PC-9 (cell line): Measurements from ENCODE around the gene TEX26. TPM values are rescaled to one million over a fixed set of nuclear protein-coding genes. Genes with fewer than 3 reads are reported as not detected.
A peak's percentile ranks its signal among the peaks of the same experiment; 100 is the strongest.

Experiments used
- BruUV-seq: library from RNA; stranded (reverse); fragments of 400-500 nt; replicated peaks from 2 replicates; lab custom pipeline; 2021; lab: Mats Ljungman, UMichigan
- CTCF ChIA-PET: fragments of 300-600 bp; sonication (Branson Sonifier 250); formaldehyde crosslinking; loops from one replicate; lab custom pipeline; 2022; ENCODE audit warnings: antibody characterized with exemption; lab: Charles Lee
- POLR2A ChIA-PET: fragments of 300-600 bp; sonication (Branson Sonifier 250); formaldehyde crosslinking; loops from one replicate; lab custom pipeline; 2022; ENCODE audit warnings: antibody characterized with exemption; ENCODE audit not compliant: unreplicated experiment; lab: Charles Lee
- DNase-seq, 2 experiments: peaks; one replicate each; pipeline versions ENCODE4 v3.0.0 to v3.0.0-alpha.2; 2015 to 2022; ENCODE audit warnings: mixed read lengths in 1 of 2
- H2AFZ ChIP-seq: fragments of 200-600 bp; sonication (generic); 2 replicates; pipeline ENCODE4 v1.8.1; 2017; ENCODE audit warnings: antibody characterized with exemption
- H3F3A ChIP-seq: fragments of 200-600 bp; sonication (generic); 2 replicates; pipeline ENCODE4 v1.8.1; 2017; ENCODE audit warnings: antibody characterized with exemption, mild to moderate bottlenecking, low read depth; ENCODE audit not compliant: insufficient read depth
- H3K27ac ChIP-seq: fragments of 200-600 bp; sonication (generic); 2 replicates; pipeline ENCODE4 v1.6.1; 2016; ENCODE audit warnings: mixed run types
- H3K27me3 ChIP-seq: fragments of 200-600 bp; sonication (generic); 2 replicates; pipeline ENCODE4 v1.6.1; 2016; ENCODE audit warnings: low read depth, mixed run types; ENCODE audit not compliant: insufficient read depth
- H3K36me3 ChIP-seq: fragments of 200-600 bp; sonication (generic); 2 replicates; pipeline ENCODE4 v1.6.1; 2016; ENCODE audit warnings: low read depth, mixed run types
- H3K4me1 ChIP-seq: fragments of 200-600 bp; sonication (generic); replicated peaks from 2 replicates; pipeline ENCODE4 v1.6.1; 2016; ENCODE audit warnings: mixed run types; ENCODE audit not compliant: insufficient read depth
- H3K4me2 ChIP-seq: fragments of 200-600 bp; sonication (generic); 2 replicates; pipeline ENCODE4 v1.6.1; 2017; ENCODE audit warnings: mixed run types
- H3K4me3 ChIP-seq: fragments of 200-600 bp; sonication (generic); 2 replicates; pipeline ENCODE4 v1.6.1; 2016; ENCODE audit warnings: mixed run types
- H3K79me2 ChIP-seq: fragments of 200-600 bp; sonication (generic); 2 replicates; pipeline ENCODE4 v1.6.1; 2017; ENCODE audit warnings: low read depth, mixed run types
- H3K9me2 ChIP-seq: fragments of 200-600 bp; sonication (generic); 2 replicates; pipeline ENCODE4 v1.8.1; 2017; ENCODE audit warnings: mild to moderate bottlenecking; ENCODE audit not compliant: insufficient read depth
- H3K9me3 ChIP-seq: fragments of 200-600 bp; sonication (generic); 2 replicates; pipeline ENCODE4 v1.8.1; 2016; ENCODE audit warnings: low read depth; ENCODE audit not compliant: insufficient read depth
- H4K20me1 ChIP-seq: fragments of 200-600 bp; sonication (generic); 2 replicates; pipeline ENCODE4 v1.8.1; 2017; ENCODE audit not compliant: insufficient read depth
- EZH2 ChIP-seq: fragments of 200-600 bp; sonication (generic); IDR thresholded peaks from 2 replicates; pipeline ENCODE4 v1.8.0; 2017; ENCODE audit warnings: antibody characterized with exemption, low read depth
- intact Hi-C: fragments of 100-400 bp; cut with micrococcal nuclease; formaldehyde crosslinking; loops from one replicate; pipeline ENCODE4 v1.10.0; 2022; ENCODE audit not compliant: unreplicated experiment
- total RNA-seq: library from RNA; stranded (reverse); gene quantifications from 2 replicates; pipeline ENCODE4 v1.2.3, GENCODE V29; 2021
- TF ChIP-seq, protein P1 (sequence below): fragments of 200-600 bp; sonication (generic); conservative IDR thresholded peaks from 2 replicates; pipeline ENCODE4 v1.6.1; 2017; ENCODE audit warnings: mixed run types, antibody characterized with exemption, mild to moderate bottlenecking, moderate library complexity

The TEX26 gene
- total RNA-seq, 1 experiment from 2014 or later = not detected

DNA sequence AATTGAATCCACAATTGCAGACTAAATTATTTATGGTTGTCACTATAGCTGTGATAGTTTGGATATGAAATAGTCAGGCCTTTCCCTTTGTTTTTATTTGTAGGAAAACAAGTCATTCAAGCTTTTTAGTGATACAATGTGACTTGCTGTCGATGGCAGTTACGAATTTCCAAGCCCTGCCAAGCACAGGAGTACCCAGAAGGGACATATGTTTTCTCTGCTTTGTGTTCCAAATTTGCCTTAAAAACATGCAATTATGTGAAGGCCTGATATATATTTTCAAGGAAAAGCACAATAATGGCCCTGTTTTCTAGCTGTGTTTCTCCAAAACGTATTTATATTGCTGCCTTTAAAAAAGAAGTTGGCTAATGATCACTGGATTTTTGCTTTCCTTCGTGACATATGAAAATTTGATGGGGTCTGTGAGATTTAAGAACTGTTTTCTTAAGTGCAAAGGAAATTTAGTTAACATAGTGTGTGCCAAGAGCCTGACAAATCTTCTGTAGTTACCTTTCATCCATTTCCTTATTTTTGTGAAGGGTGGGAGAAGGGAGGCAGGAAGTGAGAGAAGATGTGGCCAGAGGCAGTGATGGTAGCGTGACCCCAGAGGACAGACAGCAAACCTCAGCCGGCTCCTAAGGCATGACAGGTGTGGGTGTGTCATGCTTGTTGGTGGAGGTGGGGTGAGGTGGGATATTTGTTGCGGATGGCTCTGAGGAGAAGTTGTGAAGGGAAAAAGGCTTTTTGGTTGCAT lies 79.6 kb downstream of the TEX26 start:
- BruUV-seq = no TSS peak
- H3K27ac ChIP-seq = 0 out of 2 replicates have a peak overlapping the region, but pooled peaks have one; percentile 2
- intact Hi-C loops = no loop called here
- no peaks in the 10 kb centered on the region for H3K9me2 ChIP-seq
- no peaks in the 10 kb centered on the region for H3K9me3 ChIP-seq
- H3K79me2 ChIP-seq = no peaks in the 10 kb centered on the region
- ChIA-PET POLR2A (no interaction called here), CTCF (no interaction called here)
- peak in 1 of 2 experiments; percentile 8 for DNase-seq
- TF ChIP-seq EZH2 = no peak
- TF ChIP-seq, protein P1, sequence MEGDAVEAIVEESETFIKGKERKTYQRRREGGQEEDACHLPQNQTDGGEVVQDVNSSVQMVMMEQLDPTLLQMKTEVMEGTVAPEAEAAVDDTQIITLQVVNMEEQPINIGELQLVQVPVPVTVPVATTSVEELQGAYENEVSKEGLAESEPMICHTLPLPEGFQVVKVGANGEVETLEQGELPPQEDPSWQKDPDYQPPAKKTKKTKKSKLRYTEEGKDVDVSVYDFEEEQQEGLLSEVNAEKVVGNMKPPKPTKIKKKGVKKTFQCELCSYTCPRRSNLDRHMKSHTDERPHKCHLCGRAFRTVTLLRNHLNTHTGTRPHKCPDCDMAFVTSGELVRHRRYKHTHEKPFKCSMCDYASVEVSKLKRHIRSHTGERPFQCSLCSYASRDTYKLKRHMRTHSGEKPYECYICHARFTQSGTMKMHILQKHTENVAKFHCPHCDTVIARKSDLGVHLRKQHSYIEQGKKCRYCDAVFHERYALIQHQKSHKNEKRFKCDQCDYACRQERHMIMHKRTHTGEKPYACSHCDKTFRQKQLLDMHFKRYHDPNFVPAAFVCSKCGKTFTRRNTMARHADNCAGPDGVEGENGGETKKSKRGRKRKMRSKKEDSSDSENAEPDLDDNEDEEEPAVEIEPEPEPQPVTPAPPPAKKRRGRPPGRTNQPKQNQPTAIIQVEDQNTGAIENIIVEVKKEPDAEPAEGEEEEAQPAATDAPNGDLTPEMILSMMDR = no peak
- H3K27me3 ChIP-seq = no peaks in the 10 kb centered on the region
- H3F3A ChIP-seq = peaks cover 10% of the 10 kb centered on the region; the same call in 1 of the 2 replicates
- H4K20me1 ChIP-seq = no peaks in the 10 kb centered on the region
- no peaks in the 10 kb centered on the region for H3K36me3 ChIP-seq
- H3K4me2 ChIP-seq = peak overlapping the region; percentile 31; the same call in 1 of the 2 replicates
- H3K4me1 ChIP-seq = peaks cover 17% of the 10 kb centered on the region
- no peak overlapping the region for H2AFZ ChIP-seq
- no peak overlapping the region for H3K4me3 ChIP-seq

DNA sequence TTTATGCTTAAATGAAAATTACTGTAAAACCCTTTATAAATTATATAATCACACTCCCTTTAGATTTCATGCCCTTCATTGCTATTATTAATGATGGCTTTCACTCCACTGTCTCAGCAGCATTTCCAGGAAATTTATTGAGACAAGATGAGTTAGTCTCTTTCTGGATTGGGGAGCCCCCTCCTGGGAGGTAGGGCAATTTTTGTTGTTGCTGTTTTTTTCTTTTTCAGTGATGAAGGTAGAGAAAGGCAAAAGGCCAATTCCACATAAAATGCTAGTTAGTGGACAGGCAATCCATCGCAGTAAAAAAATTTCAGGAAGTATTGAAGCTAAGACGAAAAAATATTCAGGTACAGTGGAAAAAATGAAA lies 80.2 kb downstream of the TEX26 start:
- no peak overlapping the region for H3K4me3 ChIP-seq
- H3K9me2 ChIP-seq = no peaks in the 10 kb centered on the region
- H3K27me3 ChIP-seq = no peaks in the 10 kb centered on the region
- H3K9me3 ChIP-seq = no peaks in the 10 kb centered on the region
- no peaks in the 10 kb centered on the region for H3K79me2 ChIP-seq
- ChIA-PET CTCF (no interaction called here), POLR2A (no interaction called here)
- peak overlapping the region; percentile 31; the same call in 1 of the 2 replicates for H3K4me2 ChIP-seq
- no peak overlapping the region for H3K27ac ChIP-seq
- H3F3A ChIP-seq = peaks cover 10% of the 10 kb centered on the region; the same call in 1 of the 2 replicates
- H2AFZ ChIP-seq = no peak overlapping the region
- TF ChIP-seq, protein P1 = peak; percentile 63
- TF ChIP-seq EZH2 = no peak
- peaks cover 17% of the 10 kb centered on the region for H3K4me1 ChIP-seq
- no peaks in the 10 kb centered on the region for H3K36me3 ChIP-seq
- intact Hi-C loops = no loop called here
- BruUV-seq = no TSS peak
- H4K20me1 ChIP-seq = no peaks in the 10 kb centered on the region
- DNase-seq = peak in 1 of 2 experiments; percentile 7

DNA sequence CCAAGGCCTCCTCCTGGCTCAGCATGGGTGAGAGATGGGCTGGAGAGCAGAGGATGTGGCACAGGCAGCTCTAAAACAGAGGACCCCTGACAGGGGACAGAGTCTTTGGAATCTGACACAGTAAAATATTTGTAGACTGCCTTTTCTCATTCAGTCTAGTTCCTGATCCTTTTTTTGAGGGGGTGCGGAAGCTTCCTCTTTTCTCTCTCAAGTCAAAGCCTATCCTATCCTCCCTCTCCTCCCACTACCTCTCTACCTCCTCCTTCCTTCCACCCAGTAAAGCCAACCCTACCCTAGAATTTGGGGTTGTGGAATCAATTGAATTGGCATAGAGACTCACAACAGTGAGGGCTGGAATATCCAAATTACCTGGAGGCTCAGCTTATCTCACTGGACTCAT lies 82.0 kb downstream of the TEX26 start:
- no peaks in the 10 kb centered on the region for H4K20me1 ChIP-seq
- POLR2A ChIA-PET = interaction anchor here (0.6 kb wide), 1 partner anchor 149 kb away, joined by 3 read pairs; no protein-coding TSS in a partner anchor
- BruUV-seq = no TSS peak

More for the DNA sequence above, 82.0 kb downstream of the TEX26 start:
- CTCF ChIA-PET = no interaction called here
- no peak overlapping the region for H3K4me3 ChIP-seq
- H3K9me3 ChIP-seq = no peaks in the 10 kb centered on the region
- no peaks in the 10 kb centered on the region for H3K9me2 ChIP-seq
- H3K27me3 ChIP-seq = no peaks in the 10 kb centered on the region
- H3F3A ChIP-seq = peaks cover 10% of the 10 kb centered on the region; the same call in 1 of the 2 replicates
- no peak overlapping the region for H2AFZ ChIP-seq
- no peak for TF ChIP-seq EZH2
- TF ChIP-seq, protein P1 = no peak
- DNase-seq = no peak
- H3K79me2 ChIP-seq = no peaks in the 10 kb centered on the region
- intact Hi-C loops = no loop called here
- H3K4me2 ChIP-seq = no peak overlapping the region
- no peak overlapping the region for H3K27ac ChIP-seq
- peaks cover 17% of the 10 kb centered on the region for H3K4me1 ChIP-seq
- H3K36me3 ChIP-seq = no peaks in the 10 kb centered on the region
